ENCODE measurements around the gene TAF9.
"Not testable (repeated sequence)": the region's sequence is repeated elsewhere in the genome, so short reads cannot be mapped to it uniquely, and the experiment has no call there.

Gene TAF9

GRCh38 chr5:69369340-69370121 is at the start of gene TAF9, which contains the start of the genes AK6 and RAD17:
TSS of gene TAF9 (minus strand) at chr5:69369520. CDS start at chr5:69365737, 3,783 bp downstream.
TSS of gene AK6 (minus strand) at chr5:69369520. CDS start at chr5:69369490, 30 bp downstream.
TSS of gene RAD17 (plus strand) at chr5:69369818. CDS start at chr5:69372209, 2,391 bp downstream.
- peak; percentile 76 for FAIRE-seq
- DNase-seq (ENCODE audit: insufficient read length, low spot score) = peak; percentile 91

GRCh38 chr5:69418554-69418953 is 49.2 kb upstream of the TAF9 start:
- DNase-seq (ENCODE audit: insufficient read length, low spot score) = no peak
- no peak for FAIRE-seq

GRCh38 chr5:69416699-69417098 is 47.4 kb upstream of the TAF9 start:
- no peak for FAIRE-seq
- DNase-seq (ENCODE audit: insufficient read length, low spot score) = no peak

- DNase-seq (ENCODE audit: insufficient read length, low spot score) = no peak
- no peak for FAIRE-seq
Observed at GRCh38 chr5:69416180-69416579, 46.9 kb upstream of the TAF9 start.

DNA sequence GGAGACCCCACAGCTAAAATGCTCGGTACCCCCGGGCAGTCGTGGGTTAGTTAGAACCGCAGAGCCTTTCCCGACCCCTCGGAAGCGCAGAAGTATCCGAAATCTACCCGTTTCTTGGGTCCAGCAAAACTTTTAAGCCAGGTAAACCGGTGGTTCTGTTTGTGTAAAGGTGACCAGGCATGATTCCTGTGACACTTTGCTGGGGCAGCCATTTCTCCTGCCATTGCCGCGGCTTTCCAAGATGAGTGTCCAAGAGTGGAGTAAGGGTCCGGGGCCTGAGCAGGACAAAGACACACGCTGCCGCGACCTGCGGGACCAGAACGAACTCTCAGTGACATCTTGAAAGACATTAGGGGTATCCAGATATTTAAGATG is 46.3 kb upstream of the TAF9 start:
- FAIRE-seq = no peak
- DNase-seq (ENCODE audit: insufficient read length, low spot score) = no peak

- no peak for FAIRE-seq
Observed at GRCh38 chr5:69414885-69415583, 45.7 kb upstream of the TAF9 start, which contains the start of gene MARVELD2. TSS of gene MARVELD2 (plus strand) at chr5:69415116. CDS start at chr5:69419386, 4,270 bp downstream.

GRCh38 chr5:69404659-69405330 is 35.5 kb upstream of the TAF9 start:
- FAIRE-seq (no peak), DNase-seq (ENCODE audit: insufficient read length, low spot score) (no peak)

More at GRCh38 chr5:69414885-69415583, 45.7 kb upstream of the TAF9 start, which contains the start of gene MARVELD2:
- DNase-seq (ENCODE audit: insufficient read length, low spot score) = peak; percentile 26

- no peak for FAIRE-seq
- DNase-seq (ENCODE audit: insufficient read length, low spot score) = no peak
Observed at GRCh38 chr5:69378376-69378775, 9.1 kb upstream of the TAF9 start.

DNA sequence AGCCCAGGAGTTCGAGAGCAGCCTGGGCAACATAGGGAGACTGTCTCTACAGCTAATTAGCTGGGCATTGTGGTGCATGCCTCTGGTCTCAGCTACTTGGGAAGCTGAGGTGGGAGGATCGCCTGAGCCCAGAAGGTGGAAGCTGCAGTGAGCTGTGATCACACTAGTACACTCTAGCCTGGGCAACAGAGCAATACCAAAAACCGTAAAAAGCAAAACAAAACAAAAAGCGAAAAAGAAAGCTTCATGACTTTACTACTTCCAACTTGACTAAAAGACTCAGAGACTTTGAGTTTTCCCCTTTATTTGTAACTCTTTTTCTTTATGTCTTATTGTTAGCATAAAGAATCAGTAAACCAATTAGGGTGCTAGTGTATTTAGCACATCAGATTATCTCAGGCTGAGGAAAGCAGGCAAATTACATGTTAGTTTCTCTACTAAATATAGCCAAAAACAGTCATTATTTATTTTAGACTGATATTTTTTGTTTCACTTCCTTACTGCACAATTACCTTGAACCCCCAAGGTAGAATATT is 5.7 kb upstream of the TAF9 start:
- no peak for FAIRE-seq
- DNase-seq (ENCODE audit: insufficient read length, low spot score) = no peak

- FAIRE-seq = no peak
- no peak for DNase-seq (ENCODE audit: insufficient read length, low spot score)
Observed at GRCh38 chr5:69372394-69372793, 3.1 kb upstream of the TAF9 start.

DNA sequence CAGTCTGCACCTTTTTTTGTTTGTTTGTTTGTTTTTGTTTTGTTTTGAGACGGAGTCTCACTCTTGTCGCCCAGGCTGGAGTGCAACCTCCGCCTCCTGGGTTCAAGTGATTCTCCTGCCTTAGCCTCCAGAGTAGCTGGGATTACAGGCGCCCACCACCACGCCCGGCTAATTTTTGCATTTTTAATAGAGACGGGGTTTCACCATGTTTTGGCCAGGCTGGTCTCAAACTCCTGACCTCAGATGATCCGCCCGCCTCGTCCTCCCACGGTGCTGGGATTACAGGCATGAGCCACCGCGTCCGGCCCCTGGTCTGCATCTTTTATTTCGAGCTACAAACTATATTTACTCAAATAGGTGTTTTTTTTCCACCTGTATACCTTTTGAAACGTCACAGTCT is 1.0 kb upstream of the TAF9 start:
- not testable (repeated sequence) for DNase-seq (ENCODE audit: insufficient read length, low spot score); FAIRE-seq

- no peak for FAIRE-seq
- peak; percentile 5 for DNase-seq (ENCODE audit: insufficient read length, low spot score)
Observed at GRCh38 chr5:69368458-69369339, 621 bp downstream of the TAF9 start.

- no peak for DNase-seq (ENCODE audit: insufficient read length, low spot score)
- FAIRE-seq = no peak
Observed at GRCh38 chr5:69367697-69368279, 1.5 kb downstream of the TAF9 start.

DNA sequence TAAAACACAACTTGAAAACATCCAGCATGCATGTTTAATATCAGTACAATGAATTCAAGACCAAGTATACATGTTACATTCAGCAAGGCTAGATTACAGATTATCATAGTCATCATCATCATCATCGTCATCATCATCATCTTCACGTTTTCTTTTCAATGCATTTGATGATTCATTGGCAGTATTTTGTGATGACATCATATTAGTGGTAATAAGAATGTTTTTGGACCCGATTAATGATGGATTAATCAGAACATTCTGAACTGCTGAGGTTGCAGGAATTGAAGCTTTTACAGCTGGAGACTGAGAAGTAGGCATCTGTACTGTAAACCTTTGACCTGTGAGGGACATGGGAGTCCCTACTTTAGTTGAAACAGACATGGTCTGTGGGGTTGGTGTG is 4.5 kb downstream of the TAF9 start:
- no peak for DNase-seq (ENCODE audit: insufficient read length, low spot score)
- peak; percentile 48 for FAIRE-seq

- DNase-seq (ENCODE audit: insufficient read length, low spot score) (peak; percentile 11), FAIRE-seq (no peak)
Observed at GRCh38 chr5:69364414-69364813, 4.9 kb downstream of the TAF9 start.

DNA sequence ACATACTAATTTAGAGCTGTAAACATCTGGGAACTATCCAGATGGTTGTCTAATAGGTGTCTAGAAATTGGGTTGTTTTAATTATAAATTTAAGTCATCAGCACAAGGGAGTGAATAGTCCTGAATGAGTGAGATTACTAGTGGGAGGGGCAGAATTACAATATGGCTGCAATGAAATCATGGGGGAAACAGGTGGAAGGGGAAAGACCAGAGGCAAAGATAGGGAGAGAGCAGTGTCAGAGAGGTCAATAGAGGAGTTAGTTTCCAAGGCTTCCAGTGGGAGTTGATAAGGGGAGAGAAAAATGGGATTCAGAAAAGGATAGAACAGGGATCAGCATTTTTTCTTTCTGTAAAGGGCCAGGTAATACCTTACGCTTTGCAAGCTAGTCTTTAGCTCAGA is 8.9 kb downstream of the TAF9 start:
- no peak for FAIRE-seq
- no peak for DNase-seq (ENCODE audit: insufficient read length, low spot score)

DNA sequence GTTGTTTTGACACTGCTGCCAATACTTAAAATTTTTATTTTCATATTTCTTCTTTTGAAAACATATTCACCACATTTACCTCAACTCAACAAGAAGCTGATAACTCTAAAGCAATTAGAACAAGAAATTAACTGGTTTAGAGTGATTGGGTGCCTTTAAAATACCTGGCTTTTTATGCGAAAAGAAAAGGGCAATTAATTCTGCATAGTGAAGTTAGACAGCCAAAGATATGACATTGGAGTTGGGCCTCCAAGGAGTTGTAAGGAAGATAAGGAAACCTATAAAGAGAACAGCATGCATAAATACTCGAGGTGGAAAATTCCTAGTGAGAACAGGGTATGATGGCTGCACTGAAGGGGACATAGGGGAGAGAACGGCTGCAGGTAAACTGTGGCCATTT is 9.6 kb downstream of the TAF9 start:
- FAIRE-seq = no peak

GRCh38 chr5:69350664-69351063 is 18.7 kb downstream of the TAF9 start:
- FAIRE-seq (no peak), DNase-seq (ENCODE audit: insufficient read length, low spot score) (no peak)

More for the DNA sequence above, 9.6 kb downstream of the TAF9 start:
- DNase-seq (ENCODE audit: insufficient read length, low spot score) = no peak

DNA sequence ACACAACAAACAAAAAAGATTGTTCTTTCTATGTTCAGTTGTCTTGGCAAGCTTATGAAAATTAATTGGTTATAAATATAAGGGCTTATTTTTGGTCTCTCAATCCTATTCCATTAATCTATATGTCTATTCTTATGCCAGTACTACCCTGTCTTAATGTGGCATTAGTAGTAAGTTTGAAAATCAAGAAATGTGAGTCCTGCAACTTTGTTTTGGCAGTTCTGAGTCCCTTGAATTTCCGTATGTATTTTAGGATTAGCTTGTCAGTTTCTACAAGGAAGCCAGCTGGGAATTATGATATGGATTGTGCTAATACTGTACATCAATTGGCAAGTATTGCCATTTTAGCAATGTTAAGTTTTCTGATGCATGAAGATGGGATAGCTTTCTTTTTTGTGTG is 26.2 kb downstream of the TAF9 start:
- FAIRE-seq (no peak), DNase-seq (ENCODE audit: insufficient read length, low spot score) (no peak)

Measured in HTR-8/SVneo (cell line).